H1 (cell line): ENCODE data around the gene SDSL. TPM values are rescaled to one million over a fixed set of nuclear protein-coding genes. Genes with fewer than 3 reads are reported as not detected.

Source experiments
- CTCF ChIA-PET: fragments of 300-600 bp; sonication (Branson Sonifier 250); formaldehyde crosslinking; loops from one replicate; lab custom pipeline; 2021; ENCODE audit not compliant: partially characterized antibody; lab: Charles Lee
- POLR2A ChIA-PET: fragments of 300-600 bp; sonication (Branson Sonifier 250); formaldehyde crosslinking; loops from one replicate; lab custom pipeline; 2021; ENCODE audit warnings: inconsistent platforms; ENCODE audit not compliant: partially characterized antibody; lab: Charles Lee
- DNase-seq, 2 experiments: peaks; one replicate each; pipeline versions ENCODE4 v3.0.0 to v3.0.0-alpha.2; 2010 to 2022; ENCODE audit warnings: low spot score in 2 of 2, low read depth in 1 of 2, mixed read lengths in 1 of 2
- FAIRE-seq: peaks from 2 replicates; lab custom pipeline; 2011; peaks lifted over from hg19 to GRCh38; lab: Jason Lieb, UNC
- H2AFZ ChIP-seq: 2 replicates; pipeline ENCODE4 v1.8.1; 2012; ENCODE audit warnings: low read length, inconsistent platforms
- H2AK5ac ChIP-seq: 2 replicates; pipeline ENCODE4 v1.6.1; 2013; ENCODE audit warnings: low read depth, low read length
- H2BK120ac ChIP-seq: replicated peaks from 2 replicates; pipeline ENCODE3; 2013; ENCODE audit warnings: low read depth, low read length, inconsistent platforms
- H2BK12ac ChIP-seq: 2 replicates; pipeline ENCODE4 v1.6.1; 2013; ENCODE audit warnings: low read depth, low read length
- H2BK15ac ChIP-seq: 2 replicates; pipeline ENCODE4 v1.6.1; 2013; ENCODE audit warnings: low read length
- H2BK20ac ChIP-seq: 2 replicates; pipeline ENCODE4 v1.6.1; 2013; ENCODE audit warnings: low read length
- H2BK5ac ChIP-seq: 2 replicates; pipeline ENCODE4 v1.6.1; 2013; ENCODE audit warnings: low read depth, low read length
- H3K14ac ChIP-seq: 2 replicates; pipeline ENCODE4 v1.6.1; 2013; ENCODE audit warnings: inconsistent platforms; ENCODE audit not compliant: insufficient read length
- H3K18ac ChIP-seq: 2 replicates; pipeline ENCODE4 v1.6.1; 2013; ENCODE audit warnings: low read length; ENCODE audit errors: extremely low read depth
- H3K23ac ChIP-seq: 2 replicates; pipeline ENCODE4 v1.6.1; 2013; ENCODE audit warnings: inconsistent platforms; ENCODE audit not compliant: insufficient read length
- H3K23me2 ChIP-seq: 2 replicates; pipeline ENCODE4 v1.6.1; 2013; ENCODE audit warnings: low read depth, low read length
- H3K27ac ChIP-seq: 2 replicates; pipeline ENCODE4 v1.6.1; 2011; ENCODE audit warnings: low read depth, low read length, inconsistent platforms
- H3K27me3 ChIP-seq, 4 experiments: replicated peaks in 1 of 4; 1 replicate in 1 of 4; 2 replicates in 3 of 4; pipeline versions ENCODE4 v1.6.1 to v1.8.1; 2011 to 2013; ENCODE audit warnings: low read length in 3 of 4, mild to moderate bottlenecking in 3 of 4, inconsistent platforms in 2 of 4, mixed read lengths in 2 of 4, moderate library complexity in 1 of 4; ENCODE audit not compliant: control insufficient read depth in 3 of 4, insufficient read depth in 3 of 4; ENCODE audit errors: extremely low read depth in 1 of 4
- H3K36me3 ChIP-seq, 4 experiments: 2 replicates each; pipeline versions ENCODE4 v1.6.1 to v1.8.1; 2011 to 2013; ENCODE audit warnings: mild to moderate bottlenecking in 4 of 4, low read length in 3 of 4, moderate library complexity in 2 of 4, control low read depth in 1 of 4, inconsistent platforms in 1 of 4; ENCODE audit not compliant: insufficient read depth in 4 of 4, control insufficient read depth in 2 of 4
- H3K4ac ChIP-seq: replicated peaks from 2 replicates; pipeline ENCODE3; 2013; ENCODE audit warnings: low read length, low read depth, mixed read lengths, inconsistent platforms; ENCODE audit not compliant: insufficient read length
- H3K4me1 ChIP-seq, 4 experiments: replicated peaks in 1 of 4; 1 replicate in 1 of 4; 2 replicates in 3 of 4; pipeline versions ENCODE4 v1.6.1 to v1.8.1; 2011 to 2013; ENCODE audit warnings: low read length in 3 of 4, inconsistent platforms in 2 of 4, mixed read lengths in 1 of 4; ENCODE audit not compliant: insufficient read depth in 4 of 4, control insufficient read depth in 3 of 4
- H3K4me2 ChIP-seq, 2 experiments: 2 replicates each; pipeline versions ENCODE4 v1.6.1 to v1.8.1; 2011 to 2013; ENCODE audit warnings: low read depth in 2 of 2, low read length in 2 of 2, control low read depth in 1 of 2, inconsistent platforms in 1 of 2, mild to moderate bottlenecking in 1 of 2; ENCODE audit not compliant: insufficient read depth in 1 of 2
- H3K4me3 ChIP-seq, 4 experiments: fragments of 200-600, 300-600 bp in 1 of 4; sonication (generic), shearing (Covaris generic), sonication (Bioruptor Twin) in 1 of 4; 2 replicates each; pipeline versions ENCODE4 v1.5.1 to v1.8.1; 2011 to 2016; ENCODE audit warnings: low read length in 4 of 4, low read depth in 3 of 4, control low read depth in 2 of 4, inconsistent platforms in 2 of 4, mild to moderate bottlenecking in 2 of 4, mixed read lengths in 1 of 4, moderate library complexity in 1 of 4; ENCODE audit not compliant: insufficient read depth in 2 of 4; ENCODE audit errors: extremely low read depth in 1 of 4
- H3K56ac ChIP-seq: replicated peaks from 2 replicates; pipeline ENCODE3; 2013; ENCODE audit warnings: low read depth, mild to moderate bottlenecking, mixed read lengths, low read length, inconsistent platforms; ENCODE audit not compliant: insufficient read length
- H3K79me1 ChIP-seq: 2 replicates; pipeline ENCODE4 v1.6.1; 2013; ENCODE audit warnings: low read depth, low read length, control low read depth
- H3K79me2 ChIP-seq, 2 experiments: 2 replicates each; pipeline versions ENCODE4 v1.6.1 to v1.8.1; 2012 to 2013; ENCODE audit warnings: low read length in 2 of 2, mild to moderate bottlenecking in 2 of 2, inconsistent platforms in 1 of 2; ENCODE audit not compliant: insufficient read depth in 2 of 2, control insufficient read depth in 1 of 2
- H3K9ac ChIP-seq, 4 experiments: replicated peaks in 1 of 4; 1 replicate in 1 of 4; 2 replicates in 3 of 4; pipeline versions ENCODE4 v1.6.1 to v1.8.1; 2011 to 2013; ENCODE audit warnings: low read depth in 3 of 4, low read length in 3 of 4, control low read depth in 2 of 4, mild to moderate bottlenecking in 2 of 4, moderate library complexity in 2 of 4, inconsistent platforms in 1 of 4; ENCODE audit errors: extremely low read depth in 1 of 4
- H3K9me3 ChIP-seq, 2 experiments: 2 replicates each; pipeline versions ENCODE4 v1.6.1 to v1.8.1; 2012 to 2013; ENCODE audit warnings: mild to moderate bottlenecking in 2 of 2, moderate library complexity in 2 of 2, control low read depth in 1 of 2, inconsistent platforms in 1 of 2, low read depth in 1 of 2, low read length in 1 of 2, mixed read lengths in 1 of 2; ENCODE audit not compliant: insufficient read depth in 2 of 2
- H4K20me1 ChIP-seq, 2 experiments: replicated peaks in 1 of 2; 2 replicates each; pipeline versions ENCODE3 to v1.8.1; 2011 to 2013; ENCODE audit warnings: inconsistent platforms in 2 of 2, low read length in 2 of 2, mild to moderate bottlenecking in 1 of 2; ENCODE audit not compliant: insufficient read depth in 2 of 2, control insufficient read depth in 1 of 2
- H4K5ac ChIP-seq: 2 replicates; pipeline ENCODE4 v1.6.1; 2013; ENCODE audit warnings: low read length, low read depth, mixed read lengths, inconsistent platforms; ENCODE audit not compliant: insufficient read length
- H4K8ac ChIP-seq: 2 replicates; pipeline ENCODE4 v1.8.0; 2013; ENCODE audit warnings: mild to moderate bottlenecking, moderate library complexity, low read length, inconsistent platforms; ENCODE audit not compliant: insufficient read depth; ENCODE audit errors: extremely low read depth
- H4K91ac ChIP-seq: replicated peaks from 2 replicates; pipeline ENCODE3; 2013; ENCODE audit warnings: low read length, mixed read lengths, inconsistent platforms; ENCODE audit not compliant: insufficient read length
- BACH1 ChIP-seq: IDR thresholded peaks from 2 replicates; pipeline ENCODE4 v1.6.1; 2012; ENCODE audit warnings: low read length, improper control_type of control experiment
- JUND ChIP-seq: IDR thresholded peaks from 2 replicates; pipeline ENCODE4 v1.6.1; 2011; ENCODE audit warnings: mild to moderate bottlenecking, improper control_type of control experiment, low read length
- RAD21 ChIP-seq, 2 experiments: IDR thresholded peaks in 1 of 2; conservative IDR thresholded peaks in 1 of 2; 2 replicates each; pipeline ENCODE4 v1.6.1; 2011; ENCODE audit warnings: low read depth in 2 of 2, low read length in 2 of 2, improper control_type of control experiment in 1 of 2, inconsistent platforms in 1 of 2, mild to moderate bottlenecking in 1 of 2, moderate library complexity in 1 of 2
- SP4 ChIP-seq: IDR thresholded peaks from 2 replicates; pipeline ENCODE4 v1.6.1; 2012; ENCODE audit warnings: low read length, inconsistent platforms
- WGBS, 2 experiments: shearing (Covaris generic) in 1 of 2; methylation state at CpG; one replicate each; pipeline versions ENCODE4 v1.1.6 to v1.1.7; 2013 to 2015; ENCODE audit warnings: low lambda C conversion rate in 2 of 2, mixed read lengths in 2 of 2, inconsistent platforms in 1 of 2, low coverage in 1 of 2, missing lambda C conversion rate in 1 of 2; ENCODE audit not compliant: insufficient replicate concordance in 2 of 2, insufficient coverage in 1 of 2, insufficient read length in 1 of 2; ENCODE audit errors: extremely low coverage in 1 of 2, missing lambda C conversion rate in 1 of 2; 5-methylcytosine and 5-hydroxymethylcytosine counted together
- polyA plus RNA-seq, 7 experiments: library from polyadenylated mRNA; depleted of rRNA in 3 of 7; stranded (reverse) in 5 of 7; unstranded in 2 of 7; fragments of >200 nt in 5 of 7; fragments of 200-250 nt in 2 of 7; gene quantifications; 1 replicate in 5 of 7; 2 replicates in 1 of 7; 4 replicates in 1 of 7; pipeline versions ENCODE4 v1.2.1 to v1.2.3, GENCODE V29; 2011 to 2013; ENCODE audit warnings: missing spikeins in 2 of 7, mixed read lengths in 2 of 7
- total RNA-seq: library from RNA; stranded (reverse); fragmentation: NEBNext Ultra II Directional; extraction: Animal tissue kit (Norgen Biotek cat#: 25700); gene quantifications from 2 replicates; pipeline ENCODE4 v1.2.1, GENCODE V29; 2021

Gene SDSL
- total and polyA plus RNA-seq, 2 of the 8 experiments (the other 6 are each of a cell fraction or from before 2014, with no cell fraction given): 0.69 to 1.3 TPM

- Histone ChIP-seq H3K14ac (no peak overlapping the region), H3K4me3 (no peak overlapping the region), H3K79me2 (no peaks in the 10 kb centered on the region), H3K36me3 (no peaks in the 10 kb centered on the region), H3K23ac (no peak overlapping the region), H3K18ac (no peak overlapping the region), H3K9ac (no peak overlapping the region), H3K79me1 (no peaks in the 10 kb centered on the region), H3K4me2 (no peak overlapping the region), H3K27me3 (no peaks in the 10 kb centered on the region), H2AK5ac (no peak overlapping the region), H2BK15ac (no peak overlapping the region), H3K9me3 (no peaks in the 10 kb centered on the region), H3K4me1 (peaks cover 0 to 7% (median 3%) of the 10 kb centered on the region in 4 experiments; a peak in 4 of 7 replicates), H4K91ac (no peak overlapping the region), H3K23me2 (0 out of 2 replicates have a peak, but pooled peaks cover 1% of the 10 kb centered on the region), H2BK12ac (no peak overlapping the region), H2BK20ac (no peak overlapping the region), H4K8ac (no peak overlapping the region), H2AFZ (no peak overlapping the region), H3K4ac (no peak overlapping the region), H4K5ac (no peak overlapping the region), H2BK120ac (no peak overlapping the region), H2BK5ac (no peak overlapping the region), H3K56ac (no peak overlapping the region), H4K20me1 (peaks cover 0 to 1% of the 10 kb centered on the region in 2 experiments), H3K27ac (no peak overlapping the region)
- DNase-seq (no peak), FAIRE-seq (no peak)
- TF ChIP-seq SP4: no peak
- TF ChIP-seq BACH1: no peak
- no peak for TF ChIP-seq JUND
- TF ChIP-seq RAD21 (IDR thresholded peaks at IDR 0.05 in 1 of 2, conservative IDR thresholded peaks at IDR 0.05 in 1 of 2; ENCODE audit: low read depth in 2 of 2, low read length in 2 of 2): no peak
- POLR2A ChIA-PET: no interaction called here
- WGBS, 2 experiments: 80 to 100% methylated on average over 1 to 3 of the region's 4 CpGs
- CTCF ChIA-PET: interaction anchor here (0.6 to 1.4 kb wide), 3 partner anchors 15 to 25 kb away, joined by 3 to 7 read pairs (median 3); partner anchors contain the start of gene SDSL
Observed at GRCh38 chr12:113400362-113400761, 21.8 kb upstream of the SDSL start.
